HG03095 (cell line): ENCODE results near the gene ALAD.
"Not testable (repeated sequence)": the region's sequence is repeated elsewhere in the genome, so short reads cannot be mapped to it uniquely, and the experiment has no call there.

Experiments used
- ATAC-seq: cut with Tn5 transposase; IDR thresholded peaks from one replicate; pipeline ENCODE4 v1.9.1; 2021; ENCODE audit warnings: moderate library complexity; ENCODE audit not compliant: unreplicated experiment

The ALAD gene

GRCh38 chr9:113401027-113401792 is at the start of gene ALAD:
Gene ALAD, minus strand, starts transcription at chr9:113401284. Its CDS starts 7,725 bp downstream, at chr9:113393559.
- ATAC-seq: peak; percentile 98

- no peak for ATAC-seq
Observed at GRCh38 chr9:113449376-113449775, 48.3 kb upstream of the ALAD start.

- ATAC-seq: no peak
Observed at GRCh38 chr9:113446323-113446740, 45.2 kb upstream of the ALAD start.

- ATAC-seq: no peak
Observed at GRCh38 chr9:113444736-113445135, 43.7 kb upstream of the ALAD start.

GRCh38 chr9:113437716-113438115 is 36.6 kb upstream of the ALAD start:
- ATAC-seq: not testable (repeated sequence)

- no peak for ATAC-seq
Observed at GRCh38 chr9:113436728-113437515, 35.8 kb upstream of the ALAD start.

- ATAC-seq: no peak
Observed at GRCh38 chr9:113431191-113431590, 30.1 kb upstream of the ALAD start.

GRCh38 chr9:113428062-113428615 is 27.1 kb upstream of the ALAD start:
- ATAC-seq: no peak

GRCh38 chr9:113427629-113428028 is 26.5 kb upstream of the ALAD start:
- no peak for ATAC-seq

GRCh38 chr9:113426701-113427100 is 25.6 kb upstream of the ALAD start:
- no peak for ATAC-seq

- ATAC-seq: no peak
Observed at GRCh38 chr9:113425072-113425471, 24.0 kb upstream of the ALAD start.

- ATAC-seq: no peak
Observed at GRCh38 chr9:113421726-113422125, 20.6 kb upstream of the ALAD start.

GRCh38 chr9:113417370-113417769 is 16.3 kb upstream of the ALAD start:
- ATAC-seq: no peak

- ATAC-seq: peak; percentile 99
Observed at GRCh38 chr9:113416149-113416721, 15.2 kb upstream of the ALAD start.

GRCh38 chr9:113410207-113410864 is 9.3 kb upstream of the ALAD start, which contains the start of the genes C9orf43 and POLE3:
Gene C9orf43, plus strand, starts transcription at chr9:113410747. Its CDS starts 2,747 bp downstream, at chr9:113413494.
Gene POLE3, minus strand, starts transcription at chr9:113410675. Its CDS starts 382 bp downstream, at chr9:113410293.
- ATAC-seq: peak; percentile 93

GRCh38 chr9:113409883-113410206 is 8.8 kb upstream of the ALAD start:
- peak; percentile 4 for ATAC-seq

- ATAC-seq: no peak
Observed at GRCh38 chr9:113409481-113409880, 8.4 kb upstream of the ALAD start.

GRCh38 chr9:113406873-113407511 is 5.9 kb upstream of the ALAD start:
- ATAC-seq: peak; percentile 34

- not testable (repeated sequence) for ATAC-seq
Observed at GRCh38 chr9:113406353-113406752, 5.3 kb upstream of the ALAD start.

- no peak for ATAC-seq
Observed at GRCh38 chr9:113403646-113404045, 2.6 kb upstream of the ALAD start.
